ENCODE measurements around the gene FNBP1.

Gene FNBP1

GRCh38 chr9:129871046-129871445, 171.9 kb downstream of the FNBP1 start:
- no peak for DNase-seq

DNA sequence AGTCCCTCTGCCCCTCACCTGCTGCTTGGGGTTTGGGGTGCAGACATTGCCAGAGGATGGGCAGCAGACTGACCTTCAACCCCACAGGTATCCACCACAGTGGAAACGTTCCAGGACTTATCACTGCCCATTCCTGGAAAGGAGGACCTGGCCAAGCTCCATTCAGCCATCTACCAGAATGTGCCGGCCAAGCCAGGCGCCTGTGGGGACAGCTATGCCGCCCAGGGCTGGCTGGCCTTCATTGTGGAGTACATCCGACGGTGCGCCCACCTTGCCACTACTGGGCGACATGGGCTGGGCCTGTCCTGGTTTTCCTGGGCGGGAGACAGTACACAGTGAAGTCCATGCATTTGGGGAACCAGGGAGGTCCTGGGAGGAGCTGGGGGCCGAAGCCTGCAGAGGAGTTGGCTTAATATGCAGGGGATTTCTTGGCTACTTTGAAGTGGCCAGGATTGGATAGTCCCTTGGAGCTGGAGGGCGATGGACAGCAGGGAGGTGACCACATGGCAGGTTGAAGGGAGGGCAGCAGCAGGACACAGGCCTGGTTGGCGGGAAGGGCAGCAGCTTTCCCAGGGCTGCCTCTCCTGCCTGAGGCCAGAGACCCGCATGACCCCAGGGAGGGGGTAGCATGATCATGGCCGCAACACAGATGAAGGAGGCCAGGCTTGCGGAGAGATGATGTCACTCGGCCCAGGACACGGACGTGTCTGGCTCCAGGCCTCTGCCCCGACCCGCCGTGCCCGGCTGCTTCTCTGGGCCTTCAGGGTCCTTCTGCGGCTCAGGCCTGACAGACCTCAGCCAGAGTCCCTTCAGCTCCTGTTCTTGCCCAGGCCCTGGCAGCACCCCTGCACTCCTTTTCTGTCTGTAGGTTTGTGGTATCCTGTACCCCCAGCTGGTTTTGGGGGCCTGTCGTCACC, 173.1 kb downstream of the FNBP1 start:
- no peak for DNase-seq

GRCh38 chr9:129868872-129869486, 174.0 kb downstream of the FNBP1 start:
- peak; percentile 97 for DNase-seq

DNA sequence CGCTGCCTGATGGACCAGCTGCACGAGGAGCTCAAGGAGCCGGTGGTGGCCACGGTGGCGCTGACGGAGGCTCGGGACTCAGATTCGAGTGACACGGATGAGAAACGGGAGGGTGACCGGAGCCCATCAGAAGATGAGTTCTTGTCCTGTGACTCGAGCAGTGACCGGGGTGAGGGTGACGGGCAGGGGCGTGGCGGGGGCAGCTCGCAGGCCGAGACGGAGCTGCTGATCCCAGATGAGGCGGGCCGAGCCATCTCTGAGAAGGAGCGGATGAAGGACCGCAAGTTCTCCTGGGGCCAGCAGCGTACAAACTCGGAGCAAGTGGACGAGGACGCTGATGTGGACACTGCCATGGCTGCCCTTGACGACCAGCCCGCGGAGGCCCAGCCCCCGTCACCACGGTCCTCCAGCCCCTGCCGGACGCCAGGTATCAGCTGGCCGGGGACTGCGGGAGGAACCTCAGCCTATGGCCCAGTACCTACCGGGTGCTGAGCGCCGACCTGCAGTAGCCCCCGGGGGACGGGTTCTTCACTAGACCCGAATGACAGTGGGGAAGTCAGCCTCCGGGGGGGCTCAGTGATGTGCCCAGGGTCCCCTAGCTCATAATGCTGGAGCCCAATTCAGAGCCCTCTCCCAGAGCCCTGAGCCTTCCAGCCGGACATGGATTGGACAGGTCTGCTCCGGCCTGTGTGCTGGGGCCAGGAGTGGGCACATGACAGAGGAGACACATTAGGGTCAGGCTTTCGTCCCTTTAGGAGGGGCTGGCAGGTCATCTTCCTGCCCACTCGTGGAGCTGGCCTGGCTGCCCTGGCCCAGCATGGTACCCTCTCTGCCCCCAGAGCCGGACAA, 174.7 kb downstream of the FNBP1 start:
- no peak for DNase-seq

- no peak for DNase-seq
Observed at GRCh38 chr9:129867136-129868022, 175.6 kb downstream of the FNBP1 start.

GRCh38 chr9:129866394-129867135, 176.4 kb downstream of the FNBP1 start:
- DNase-seq = peak; percentile 73

DNA sequence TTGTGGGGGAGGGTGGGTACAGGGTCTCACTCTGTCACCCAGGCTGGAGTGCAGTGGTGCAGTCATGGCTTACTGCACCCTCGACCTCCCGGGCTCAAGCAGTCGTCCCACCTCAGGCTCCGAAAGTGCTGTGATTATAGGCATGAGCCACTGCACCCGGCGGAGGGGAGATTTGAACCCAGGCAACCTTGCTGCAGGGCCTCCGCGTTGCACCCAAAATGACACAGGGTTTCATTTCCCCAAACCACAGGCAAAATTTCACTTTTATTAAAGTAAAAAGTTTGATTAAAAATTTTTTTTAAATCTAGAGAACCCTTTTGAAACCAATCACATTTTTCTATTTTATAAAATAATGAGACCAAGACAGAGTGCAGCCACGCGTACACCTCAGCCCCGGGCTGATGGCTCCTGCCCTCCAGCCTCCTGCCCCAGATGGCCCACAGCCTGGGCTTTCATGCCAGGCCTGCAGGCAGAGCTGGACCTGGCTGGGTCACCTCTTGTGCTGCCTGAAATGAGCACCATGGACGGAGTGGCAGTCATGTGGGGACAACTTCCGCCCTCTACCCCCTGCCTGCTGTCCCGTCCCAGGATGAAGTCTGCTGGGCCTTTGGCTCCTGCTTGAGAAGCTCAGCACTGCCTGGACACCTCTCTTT, 177.2 kb downstream of the FNBP1 start:
- DNase-seq = no peak

DNA sequence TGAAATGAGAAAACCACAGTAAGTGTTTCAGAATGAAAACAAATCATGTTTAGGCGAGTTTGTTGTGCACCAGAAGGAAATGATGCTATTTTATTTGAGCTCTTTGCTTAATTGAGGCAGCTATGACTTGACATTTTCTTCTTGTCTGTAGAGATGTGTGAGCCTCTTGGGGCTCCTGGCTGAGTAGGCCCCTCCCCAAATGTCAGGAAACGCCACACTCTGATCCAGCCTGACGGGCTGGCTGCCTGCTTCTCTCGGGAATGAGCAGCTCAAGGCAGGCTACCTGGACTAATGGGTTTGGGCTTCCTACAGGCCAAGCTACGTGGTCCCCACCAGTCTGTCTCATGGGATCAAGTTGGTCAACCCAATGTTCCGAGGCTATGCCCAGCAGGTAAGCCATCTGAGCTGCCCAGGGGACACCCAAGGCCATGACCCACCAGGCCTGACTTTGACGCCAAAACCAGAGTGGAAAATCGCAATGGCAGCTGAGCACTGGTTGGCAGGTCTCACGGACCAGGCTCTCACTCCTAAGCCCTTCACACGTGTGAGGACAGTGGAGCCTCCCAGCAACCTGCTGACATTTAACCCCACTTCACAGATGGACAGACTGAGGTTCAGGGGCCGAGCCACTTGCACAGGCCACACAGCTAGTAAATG, 177.9 kb downstream of the FNBP1 start:
- DNase-seq = no peak

- peak; percentile 77 for DNase-seq
Observed at GRCh38 chr9:129863059-129863690, 179.8 kb downstream of the FNBP1 start.

DNA sequence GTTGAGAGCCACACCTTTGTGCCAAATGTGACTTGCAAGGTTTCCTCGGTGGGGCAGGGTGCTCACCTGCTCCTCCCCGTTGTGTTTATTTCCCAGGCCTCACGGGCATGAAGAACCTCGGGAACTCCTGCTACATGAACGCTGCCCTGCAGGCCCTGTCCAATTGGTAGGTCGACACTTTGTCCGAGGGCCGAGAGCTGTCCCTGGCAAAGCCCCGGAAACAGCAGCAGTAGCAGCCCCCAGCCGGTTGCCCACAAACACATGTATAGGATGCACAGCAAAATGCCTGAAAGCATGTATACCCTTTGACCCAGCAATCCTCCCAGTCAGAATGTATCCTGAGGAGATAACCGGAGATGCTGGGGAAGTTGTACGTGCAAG, 181.6 kb downstream of the FNBP1 start:
- no peak for DNase-seq

- DNase-seq = no peak
Observed at GRCh38 chr9:129860653-129861446, 182.1 kb downstream of the FNBP1 start.

DNA sequence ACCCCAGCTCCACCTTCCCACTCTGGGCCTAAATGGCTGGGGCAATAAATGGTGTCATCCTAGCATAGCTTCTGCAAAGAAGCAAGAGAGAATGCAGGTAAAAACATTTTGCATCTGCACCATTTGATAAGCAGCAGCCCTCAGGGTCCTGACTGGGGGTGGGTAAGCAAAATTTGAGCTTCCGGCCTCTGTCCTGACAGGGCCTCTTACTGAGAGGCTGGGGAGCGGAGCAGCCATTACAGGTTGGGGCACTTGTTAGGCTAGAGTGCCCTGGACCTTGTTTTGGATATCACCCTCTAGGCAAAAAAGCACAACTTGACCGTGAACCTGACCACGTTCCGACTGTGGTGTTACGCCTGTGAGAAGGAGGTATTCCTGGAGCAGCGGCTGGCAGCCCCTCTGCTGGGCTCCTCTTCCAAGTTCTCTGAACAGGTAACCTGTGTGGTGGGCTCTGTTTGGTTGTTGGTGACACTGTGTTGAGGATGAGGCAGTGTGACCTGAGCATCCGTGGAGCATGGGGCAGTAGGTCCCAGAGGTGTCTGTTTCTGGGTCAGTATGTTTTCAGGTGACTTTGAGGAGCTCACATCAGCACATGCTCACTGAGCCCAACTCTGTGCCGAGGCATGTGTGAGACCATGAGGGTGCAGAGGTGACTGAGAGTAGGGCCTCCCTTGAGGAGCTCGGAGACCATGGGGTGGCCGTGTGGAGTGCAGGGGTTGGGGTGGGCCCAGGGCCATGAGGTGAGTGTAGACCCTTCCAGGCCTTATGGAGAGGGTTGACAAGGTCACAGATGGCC, 184.6 kb downstream of the FNBP1 start:
- DNase-seq = no peak

GRCh38 chr9:129857207-129857606, 185.8 kb downstream of the FNBP1 start:
- no peak for DNase-seq

GRCh38 chr9:129854588-129855110, 188.3 kb downstream of the FNBP1 start:
- DNase-seq = no peak

- DNase-seq = no peak
Observed at GRCh38 chr9:129853614-129854013, 189.4 kb downstream of the FNBP1 start.

DNA sequence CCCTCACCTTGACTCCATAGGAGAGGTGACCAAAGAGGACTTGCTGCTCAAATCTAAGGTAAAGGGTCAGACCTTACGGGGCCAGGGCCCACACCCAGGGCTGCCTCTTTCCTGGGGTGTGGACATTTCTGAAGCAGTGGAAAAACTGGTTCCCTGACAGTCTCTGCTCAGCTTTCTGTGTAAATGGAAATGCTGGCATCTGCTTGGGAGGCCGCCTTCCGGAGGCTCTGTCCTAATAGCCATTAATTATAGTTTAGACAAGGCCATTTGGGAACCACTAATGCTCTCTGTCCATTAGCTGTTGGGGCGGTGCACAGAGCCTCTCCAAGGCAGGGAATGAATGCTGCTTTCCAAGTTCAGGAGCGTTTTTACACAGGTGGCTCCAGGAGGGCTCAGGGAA, 190.4 kb downstream of the FNBP1 start:
- no peak for DNase-seq

GRCh38 chr9:129851821-129852220, 191.2 kb downstream of the FNBP1 start:
- no peak for DNase-seq

Measured in central memory CD4-positive, alpha-beta T cell (primary cell).